PC-3 (cell line): ENCODE data around the gene EMC8.

ENCODE experiments used
- EZH2 ChIP-seq: fragments of 300-600 bp; sonication (generic); IDR thresholded peaks from one replicate; pipeline ENCODE4 v1.6.1; 2017; ENCODE audit warnings: antibody characterized with exemption, mild to moderate bottlenecking, low read length; ENCODE audit not compliant: unreplicated experiment
- TF ChIP-seq, protein P1 (sequence below): fragments of 300-600 bp; sonication (generic); conservative IDR thresholded peaks from 2 replicates; pipeline ENCODE4 v1.5.1; 2017; ENCODE audit warnings: antibody characterized with exemption, low read depth, mild to moderate bottlenecking, low read length

DNA sequence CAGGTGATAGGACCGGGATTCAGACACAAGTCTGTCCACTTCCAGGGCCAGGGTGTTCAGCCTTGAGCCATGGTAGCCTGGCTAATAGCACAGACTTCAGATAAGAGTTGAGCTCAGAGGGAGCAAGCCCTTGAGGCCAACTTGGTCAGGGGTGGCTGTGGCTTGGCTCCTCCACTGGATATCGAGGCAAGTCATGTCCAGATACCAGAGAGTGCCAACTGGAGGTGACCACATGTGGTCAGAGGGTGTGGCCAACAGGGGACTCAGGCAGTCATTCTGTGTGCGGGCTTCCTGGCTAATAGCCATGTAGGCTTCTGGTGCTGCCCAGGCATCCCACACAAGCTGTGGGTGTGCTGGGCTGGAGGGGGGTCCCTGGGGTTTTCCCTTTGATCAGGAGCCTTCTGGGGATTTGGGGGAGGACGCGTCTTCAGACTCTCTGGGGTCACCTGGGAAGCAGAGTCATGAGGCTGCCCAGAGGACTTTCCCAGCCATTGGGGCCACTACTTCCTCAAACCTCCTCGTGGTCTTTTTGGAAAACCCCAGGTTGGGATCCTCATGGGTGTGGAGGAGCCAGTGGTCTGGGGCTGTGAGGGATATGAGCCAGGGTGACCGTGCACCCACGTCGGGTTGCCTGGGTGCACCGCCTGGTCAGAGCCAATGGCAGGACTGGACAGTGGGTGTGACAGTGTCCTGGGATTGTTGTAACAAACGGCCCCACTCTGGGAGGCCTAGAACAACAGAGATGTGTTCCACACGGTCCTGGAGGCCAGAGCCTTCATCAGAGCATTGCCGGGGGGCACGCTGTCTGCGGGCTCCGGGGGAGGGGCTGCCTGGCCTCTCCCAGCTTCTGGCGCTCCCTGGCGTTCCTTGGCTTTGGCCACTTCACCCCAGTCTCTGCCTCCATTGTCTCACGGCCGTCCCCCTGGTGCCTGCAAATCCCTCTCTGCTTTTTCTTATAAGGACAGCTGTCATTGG lies 25.1 kb upstream of the EMC8 start:
- TF ChIP-seq, protein P1, sequence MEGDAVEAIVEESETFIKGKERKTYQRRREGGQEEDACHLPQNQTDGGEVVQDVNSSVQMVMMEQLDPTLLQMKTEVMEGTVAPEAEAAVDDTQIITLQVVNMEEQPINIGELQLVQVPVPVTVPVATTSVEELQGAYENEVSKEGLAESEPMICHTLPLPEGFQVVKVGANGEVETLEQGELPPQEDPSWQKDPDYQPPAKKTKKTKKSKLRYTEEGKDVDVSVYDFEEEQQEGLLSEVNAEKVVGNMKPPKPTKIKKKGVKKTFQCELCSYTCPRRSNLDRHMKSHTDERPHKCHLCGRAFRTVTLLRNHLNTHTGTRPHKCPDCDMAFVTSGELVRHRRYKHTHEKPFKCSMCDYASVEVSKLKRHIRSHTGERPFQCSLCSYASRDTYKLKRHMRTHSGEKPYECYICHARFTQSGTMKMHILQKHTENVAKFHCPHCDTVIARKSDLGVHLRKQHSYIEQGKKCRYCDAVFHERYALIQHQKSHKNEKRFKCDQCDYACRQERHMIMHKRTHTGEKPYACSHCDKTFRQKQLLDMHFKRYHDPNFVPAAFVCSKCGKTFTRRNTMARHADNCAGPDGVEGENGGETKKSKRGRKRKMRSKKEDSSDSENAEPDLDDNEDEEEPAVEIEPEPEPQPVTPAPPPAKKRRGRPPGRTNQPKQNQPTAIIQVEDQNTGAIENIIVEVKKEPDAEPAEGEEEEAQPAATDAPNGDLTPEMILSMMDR = no peak
- no peak for TF ChIP-seq EZH2
